Activated T-cell treated with anti-CD3 and anti-CD28 coated beads, Interleukin-2, amount 50 U/mL, for 72 hours (primary cell): ENCODE results near the gene ADAMTS2. TPM values are rescaled to one million over a fixed set of nuclear protein-coding genes. Genes with fewer than 3 reads are reported as not detected.

ENCODE experiments used
- ATAC-seq, 2 donors: fragments of 150-1000 bp; cut with Tn5 transposase; replicated peaks in 1 of 2; 2 replicates each; pipeline ENCODE4 v1.10.0; 2021; ENCODE audit warnings: moderate library complexity in 2 of 2, mild to moderate bottlenecking in 1 of 2
- DNase-seq, 2 donors: peaks; one replicate each; pipeline ENCODE4 v3.0.0; 2021 to 2022; ENCODE audit warnings: mixed read lengths in 1 of 2
- H3K27ac Mint-ChIP-seq: one replicate; pipeline ENCODE4 v1.8.0; 2022; ENCODE audit warnings: mild to moderate bottlenecking, moderate library complexity, mixed read lengths
- H3K27me3 Mint-ChIP-seq: one replicate; pipeline ENCODE4 v1.8.0; 2022; ENCODE audit warnings: low read depth, mixed read lengths
- H3K36me3 Mint-ChIP-seq, 2 donors: one replicate each; pipeline ENCODE4 v1.8.0; 2022; ENCODE audit warnings: mixed read lengths in 2 of 2, mild to moderate bottlenecking in 1 of 2; ENCODE audit not compliant: insufficient read depth in 2 of 2
- H3K4me1 Mint-ChIP-seq: one replicate; pipeline ENCODE4 v1.8.0; 2022; ENCODE audit warnings: low read depth, mixed read lengths
- H3K4me3 Mint-ChIP-seq, 2 donors: one replicate each; pipeline ENCODE4 v1.8.0; 2022; ENCODE audit warnings: mild to moderate bottlenecking in 2 of 2, mixed read lengths in 2 of 2, moderate library complexity in 2 of 2
- H3K9me3 Mint-ChIP-seq, 2 donors: one replicate each; pipeline ENCODE4 v1.8.0; 2022; ENCODE audit warnings: mixed read lengths in 2 of 2
- total RNA-seq, 2 donors: library from RNA; stranded (reverse); gene quantifications; one replicate each; pipeline ENCODE4 v1.2.3, GENCODE V29; 2022

Gene ADAMTS2
- total RNA-seq, 2 donors from 2014 or later = not detected

- DNase-seq = no peak
- H3K36me3 Mint-ChIP-seq = no peaks in the 10 kb centered on the region
- ATAC-seq = no peak
- H3K4me3 Mint-ChIP-seq = no peak overlapping the region
- no peaks in the 10 kb centered on the region for H3K27me3 Mint-ChIP-seq
- H3K9me3 Mint-ChIP-seq = no peaks in the 10 kb centered on the region
- H3K27ac Mint-ChIP-seq = no peak overlapping the region
- H3K4me1 Mint-ChIP-seq = no peaks in the 10 kb centered on the region
These were observed 87.0 kb downstream of the ADAMTS2 start for GRCh38 chr5:179258001-179258921.

- Mint-ChIP-seq H3K36me3 (no peaks in the 10 kb centered on the region), H3K27me3 (no peaks in the 10 kb centered on the region), H3K27ac (no peak overlapping the region), H3K4me1 (no peaks in the 10 kb centered on the region), H3K4me3 (no peak overlapping the region), H3K9me3 (no peaks in the 10 kb centered on the region)
- ATAC-seq = no peak
- no peak for DNase-seq
These were observed 88.0 kb downstream of the ADAMTS2 start for GRCh38 chr5:179257176-179257682.

GRCh38 chr5:179256328-179257175, 88.7 kb downstream of the ADAMTS2 start:
- no peaks in the 10 kb centered on the region for H3K27me3 Mint-ChIP-seq

GRCh38 chr5:179255527-179256327, 89.5 kb downstream of the ADAMTS2 start:
- Mint-ChIP-seq H3K27me3 (no peaks in the 10 kb centered on the region), H3K4me3 (no peak overlapping the region), H3K27ac (no peak overlapping the region), H3K4me1 (no peaks in the 10 kb centered on the region), H3K9me3 (no peaks in the 10 kb centered on the region), H3K36me3 (no peaks in the 10 kb centered on the region)
- DNase-seq = no peak
- ATAC-seq = no peak

More at GRCh38 chr5:179256328-179257175, 88.7 kb downstream of the ADAMTS2 start:
- Mint-ChIP-seq H3K9me3 (no peaks in the 10 kb centered on the region), H3K36me3 (no peaks in the 10 kb centered on the region), H3K4me1 (no peaks in the 10 kb centered on the region), H3K27ac (no peak overlapping the region), H3K4me3 (no peak overlapping the region)
- ATAC-seq (no peak), DNase-seq (no peak)

- H3K4me3 Mint-ChIP-seq = no peak overlapping the region
- no peak for ATAC-seq
- no peaks in the 10 kb centered on the region for H3K4me1 Mint-ChIP-seq
- H3K36me3 Mint-ChIP-seq = no peaks in the 10 kb centered on the region
- H3K9me3 Mint-ChIP-seq = no peaks in the 10 kb centered on the region
- no peak for DNase-seq
- H3K27ac Mint-ChIP-seq = no peak overlapping the region
- no peaks in the 10 kb centered on the region for H3K27me3 Mint-ChIP-seq
These were observed 90.5 kb downstream of the ADAMTS2 start for GRCh38 chr5:179254638-179255271.

GRCh38 chr5:179253730-179254129, 91.5 kb downstream of the ADAMTS2 start:
- H3K36me3 Mint-ChIP-seq = no peaks in the 10 kb centered on the region
- no peaks in the 10 kb centered on the region for H3K9me3 Mint-ChIP-seq
- DNase-seq = no peak
- no peak overlapping the region for H3K27ac Mint-ChIP-seq
- no peak for ATAC-seq
- no peak overlapping the region for H3K4me3 Mint-ChIP-seq
- no peaks in the 10 kb centered on the region for H3K4me1 Mint-ChIP-seq
- H3K27me3 Mint-ChIP-seq = no peaks in the 10 kb centered on the region

GRCh38 chr5:179251276-179251969, 93.8 kb downstream of the ADAMTS2 start:
- Mint-ChIP-seq H3K27me3 (peaks cover 5% of the 10 kb centered on the region), H3K4me1 (no peaks in the 10 kb centered on the region), H3K9me3 (peaks cover 1 to 4% of the 10 kb centered on the region in 2 donors), H3K36me3 (peaks cover 0 to 1% of the 10 kb centered on the region in 2 donors), H3K27ac (no peak overlapping the region), H3K4me3 (no peak overlapping the region)
- DNase-seq (no peak), ATAC-seq (no peak)

GRCh38 chr5:179250561-179251225, 94.6 kb downstream of the ADAMTS2 start:
- no peaks in the 10 kb centered on the region for H3K4me1 Mint-ChIP-seq
- H3K9me3 Mint-ChIP-seq = peaks cover 3 to 9% of the 10 kb centered on the region in 2 donors
- H3K4me3 Mint-ChIP-seq = no peak overlapping the region
- peaks cover 5% of the 10 kb centered on the region for H3K27me3 Mint-ChIP-seq
- no peak for DNase-seq
- H3K27ac Mint-ChIP-seq = no peak overlapping the region
- no peak for ATAC-seq
- H3K36me3 Mint-ChIP-seq = peaks cover 0 to 1% of the 10 kb centered on the region in 2 donors

GRCh38 chr5:179246227-179246626, 99.0 kb downstream of the ADAMTS2 start:
- H3K27ac Mint-ChIP-seq = no peak overlapping the region
- H3K9me3 Mint-ChIP-seq = peaks cover 3 to 9% of the 10 kb centered on the region in 2 donors
- peaks cover 1% of the 10 kb centered on the region in 2 donors for H3K36me3 Mint-ChIP-seq
- no peak overlapping the region for H3K4me3 Mint-ChIP-seq
- H3K4me1 Mint-ChIP-seq = no peaks in the 10 kb centered on the region
- peaks cover 5% of the 10 kb centered on the region for H3K27me3 Mint-ChIP-seq
- DNase-seq = no peak
- no peak for ATAC-seq

- DNase-seq = no peak
- no peak overlapping the region for H3K4me3 Mint-ChIP-seq
- H3K4me1 Mint-ChIP-seq = no peaks in the 10 kb centered on the region
- H3K27me3 Mint-ChIP-seq = peaks cover 7% of the 10 kb centered on the region
- peaks cover 3 to 9% of the 10 kb centered on the region in 2 donors for H3K9me3 Mint-ChIP-seq
- H3K27ac Mint-ChIP-seq = no peak overlapping the region
- H3K36me3 Mint-ChIP-seq = peaks cover 1% of the 10 kb centered on the region in 2 donors
- ATAC-seq = no peak
These were observed 100.2 kb downstream of the ADAMTS2 start for GRCh38 chr5:179245031-179245430.

- no peak for DNase-seq
- Mint-ChIP-seq H3K27me3 (peaks cover 17% of the 10 kb centered on the region), H3K27ac (no peak overlapping the region), H3K4me1 (no peaks in the 10 kb centered on the region), H3K36me3 (peaks cover 1% of the 10 kb centered on the region in 2 donors), H3K4me3 (no peak overlapping the region), H3K9me3 (peaks cover 3 to 9% of the 10 kb centered on the region in 2 donors)
- ATAC-seq = no peak
These were observed 101.2 kb downstream of the ADAMTS2 start for GRCh38 chr5:179244044-179244443.
